Glutamatergic neuron (in vitro differentiated cells): ENCODE data around the gene TSPAN18. TPM values are rescaled to one million over a fixed set of nuclear protein-coding genes. Genes with fewer than 3 reads are reported as not detected.

Experiments used
- DNase-seq: peaks from one replicate; pipeline ENCODE4 v3.0.0; 2022
- H3K27ac Mint-ChIP-seq: one replicate; pipeline ENCODE4 v1.8.0; 2020; ENCODE audit warnings: mild to moderate bottlenecking, mixed read lengths, inconsistent platforms; ENCODE audit not compliant: unreplicated experiment
- H3K27me3 Mint-ChIP-seq: one replicate; pipeline ENCODE4 v1.8.0; 2020; ENCODE audit warnings: mild to moderate bottlenecking, moderate library complexity, mixed read lengths, inconsistent platforms; ENCODE audit not compliant: unreplicated experiment
- H3K36me3 Mint-ChIP-seq: one replicate; pipeline ENCODE4 v1.8.0; 2020; ENCODE audit warnings: mild to moderate bottlenecking, mixed read lengths, inconsistent platforms; ENCODE audit not compliant: unreplicated experiment
- H3K4me1 Mint-ChIP-seq: one replicate; pipeline ENCODE4 v1.8.0; 2020; ENCODE audit warnings: mild to moderate bottlenecking, low read depth, mixed read lengths, inconsistent platforms; ENCODE audit not compliant: unreplicated experiment
- H3K4me3 Mint-ChIP-seq: one replicate; pipeline ENCODE4 v1.8.0; 2020; ENCODE audit warnings: mild to moderate bottlenecking, mixed read lengths, inconsistent platforms; ENCODE audit not compliant: unreplicated experiment
- H3K9me3 Mint-ChIP-seq: one replicate; pipeline ENCODE4 v1.8.0; 2020; ENCODE audit warnings: mild to moderate bottlenecking, moderate library complexity, mixed read lengths, inconsistent platforms; ENCODE audit not compliant: unreplicated experiment
- CTCF ChIP-seq: fragments of 200-600 bp; sonication (generic); IDR thresholded peaks from one replicate; pipeline ENCODE4 v1.5.0; 2021; ENCODE audit not compliant: partially characterized antibody, unreplicated experiment
- total RNA-seq: library from RNA; stranded (reverse); fragmentation: NEBNext Ultra II Directional; extraction: Animal tissue kit (Norgen Biotek cat#: 25700); gene quantifications from one replicate; pipeline ENCODE4 v1.2.1, GENCODE V29; 2021; ENCODE audit not compliant: unreplicated experiment

Gene TSPAN18
- total RNA-seq, 1 donor from 2014 or later = 80.4 TPM

- Mint-ChIP-seq H3K27ac (no peak overlapping the region), H3K4me3 (no peak overlapping the region), H3K9me3 (peaks cover 14% of the 10 kb centered on the region), H3K4me1 (peaks cover 6% of the 10 kb centered on the region), H3K27me3 (peaks cover 5% of the 10 kb centered on the region), H3K36me3 (peaks cover 24% of the 10 kb centered on the region)
- DNase-seq = no peak
- TF ChIP-seq CTCF = no peak
Measured at GRCh38 chr11:44846852-44847251, 120.1 kb downstream of the TSPAN18 start.

- no peak for TF ChIP-seq CTCF
- Mint-ChIP-seq H3K4me1 (peaks cover 6% of the 10 kb centered on the region), H3K27ac (no peak overlapping the region), H3K4me3 (no peak overlapping the region), H3K9me3 (peaks cover 14% of the 10 kb centered on the region), H3K27me3 (peaks cover 5% of the 10 kb centered on the region), H3K36me3 (peaks cover 24% of the 10 kb centered on the region)
- no peak for DNase-seq
Measured at GRCh38 chr11:44847316-44847715, 120.6 kb downstream of the TSPAN18 start.

GRCh38 chr11:44848203-44848962 is 121.6 kb downstream of the TSPAN18 start:
- TF ChIP-seq CTCF = no peak
- H3K4me3 Mint-ChIP-seq = no peak overlapping the region
- peaks cover 24% of the 10 kb centered on the region for H3K36me3 Mint-ChIP-seq
- DNase-seq = no peak
- H3K4me1 Mint-ChIP-seq = peaks cover 6% of the 10 kb centered on the region
- peaks cover 5% of the 10 kb centered on the region for H3K27me3 Mint-ChIP-seq
- H3K9me3 Mint-ChIP-seq = peaks cover 16% of the 10 kb centered on the region
- no peak overlapping the region for H3K27ac Mint-ChIP-seq

- H3K27ac Mint-ChIP-seq = no peak overlapping the region
- no peak for DNase-seq
- peaks cover 6% of the 10 kb centered on the region for H3K4me1 Mint-ChIP-seq
- H3K36me3 Mint-ChIP-seq = peaks cover 24% of the 10 kb centered on the region
- no peak for TF ChIP-seq CTCF
- peaks cover 5% of the 10 kb centered on the region for H3K27me3 Mint-ChIP-seq
- H3K9me3 Mint-ChIP-seq = peaks cover 16% of the 10 kb centered on the region
- H3K4me3 Mint-ChIP-seq = no peak overlapping the region
Measured at GRCh38 chr11:44848963-44849350, 122.2 kb downstream of the TSPAN18 start.

DNA sequence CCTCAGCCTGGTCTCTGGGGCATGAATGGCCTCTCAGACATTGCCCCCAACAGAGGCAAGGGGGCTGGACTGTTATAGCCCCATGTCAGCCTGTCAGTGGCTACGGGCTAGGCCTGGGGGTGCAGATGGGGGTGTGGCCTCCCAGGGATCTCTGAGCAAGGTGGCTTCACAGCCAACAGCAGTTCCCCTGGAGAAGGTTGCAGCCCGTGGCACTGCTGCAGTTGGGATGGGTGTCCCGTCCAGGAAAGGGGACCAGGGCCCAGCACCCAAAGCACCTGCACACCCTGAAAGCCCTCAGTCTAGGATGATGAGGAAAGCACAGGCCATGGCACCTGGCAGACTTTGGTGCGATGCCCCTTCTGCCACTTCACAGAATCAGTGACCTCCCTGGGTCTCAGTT is 122.7 kb downstream of the TSPAN18 start:
- no peak for DNase-seq
- Mint-ChIP-seq H3K36me3 (peaks cover 22% of the 10 kb centered on the region), H3K4me1 (peaks cover 6% of the 10 kb centered on the region), H3K4me3 (no peak overlapping the region), H3K9me3 (peaks cover 13% of the 10 kb centered on the region), H3K27ac (no peak overlapping the region), H3K27me3 (peaks cover 5% of the 10 kb centered on the region)
- TF ChIP-seq CTCF = no peak
